Non-pigmented ciliary epithelial cell (primary cell): ENCODE results near the gene NOC2L.

Experiments
- DNase-seq: peaks from one replicate; pipeline ENCODE4 v3.0.0-alpha.2; 2010; ENCODE audit warnings: low read depth

Gene NOC2L

GRCh38 chr1:942864-943533 is 16.1 kb downstream of the NOC2L start:
- DNase-seq: no peak

GRCh38 chr1:942411-942821 is 16.6 kb downstream of the NOC2L start:
- no peak for DNase-seq

DNA sequence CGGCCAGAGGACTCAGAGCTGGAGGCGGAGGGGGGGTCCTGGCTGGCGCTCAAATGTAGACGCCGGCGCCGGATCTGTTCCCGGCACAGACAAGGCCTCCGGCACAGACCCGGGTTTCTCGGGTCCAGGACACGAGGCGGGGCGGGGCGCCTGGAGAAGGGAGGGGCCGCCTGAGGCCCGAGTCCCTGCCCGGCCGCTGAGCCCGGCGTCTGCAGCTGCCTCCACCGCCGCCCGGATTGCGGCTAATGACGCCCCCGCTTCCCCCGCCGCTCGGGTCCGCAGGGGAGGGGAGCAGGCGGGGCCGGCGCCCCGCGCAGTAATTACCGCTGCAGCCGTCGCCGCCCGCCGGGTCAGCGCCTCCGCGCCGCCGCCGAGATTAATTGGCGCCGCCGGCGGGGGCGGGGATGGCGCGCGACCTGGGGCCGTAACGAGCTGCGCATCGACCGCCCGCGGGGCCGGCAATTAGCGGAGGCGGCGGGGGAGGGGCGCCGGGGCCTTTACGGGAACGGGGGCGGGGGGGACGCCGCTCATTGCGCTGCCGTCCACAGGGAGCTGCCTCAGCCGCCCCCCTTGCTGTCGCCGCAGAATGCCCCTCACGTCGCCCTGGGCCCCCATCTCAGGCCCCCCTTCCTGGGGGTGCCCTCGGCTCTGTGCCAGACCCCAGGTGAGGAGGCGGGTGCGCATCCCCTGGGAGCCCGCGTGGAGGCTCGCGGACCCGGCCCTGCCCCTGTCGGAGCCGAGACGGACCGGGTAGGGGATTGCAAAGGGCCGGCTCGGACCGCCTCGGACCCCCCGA is 17.3 kb downstream of the NOC2L start:
- no peak for DNase-seq

GRCh38 chr1:941015-941587 is 18.0 kb downstream of the NOC2L start:
- no peak for DNase-seq

DNA sequence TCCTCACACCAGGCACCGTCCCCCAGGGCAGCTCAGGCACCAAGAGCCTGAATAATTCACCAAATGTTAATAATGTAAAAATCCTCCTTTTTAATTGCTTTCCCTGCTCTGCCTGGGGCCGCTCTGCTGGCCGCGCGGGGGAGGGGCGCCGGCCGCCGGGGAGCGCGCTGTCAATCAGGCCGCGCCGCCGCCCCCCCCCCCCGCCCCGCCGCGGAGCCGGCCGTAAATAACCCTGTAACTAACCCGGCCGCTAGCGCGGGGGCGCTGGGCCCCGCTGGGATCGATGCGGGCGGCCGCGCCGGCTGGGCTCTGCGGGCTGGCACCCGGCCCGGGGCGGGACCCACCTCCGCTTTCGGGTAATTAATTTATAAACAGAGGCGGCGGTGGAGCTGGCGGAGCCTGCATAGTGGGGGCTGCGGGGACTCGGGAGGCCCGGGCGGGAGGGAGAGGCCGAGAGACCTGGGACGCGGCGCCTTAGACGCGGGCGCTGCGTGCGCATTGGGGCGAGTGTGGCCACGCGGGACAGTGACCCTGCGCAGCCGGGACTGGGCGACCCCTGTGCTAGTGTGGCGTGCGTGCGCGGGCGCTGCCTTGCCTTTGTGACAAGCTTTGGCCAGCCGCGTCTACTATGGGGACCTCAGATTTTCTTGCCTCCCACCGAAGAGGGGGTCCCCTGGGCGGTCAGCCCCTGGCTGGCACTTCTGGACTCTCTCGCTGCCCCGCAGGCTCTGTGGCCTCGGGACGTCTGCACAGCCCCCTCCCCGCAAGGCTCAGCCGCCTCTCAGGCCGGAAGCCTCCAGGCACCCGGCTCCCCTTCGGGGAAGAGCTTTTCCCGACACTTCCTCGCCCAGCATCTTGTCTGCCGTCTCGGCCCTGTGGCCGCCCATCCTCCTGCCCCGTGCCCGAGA is 18.7 kb downstream of the NOC2L start:
- no peak for DNase-seq

DNA sequence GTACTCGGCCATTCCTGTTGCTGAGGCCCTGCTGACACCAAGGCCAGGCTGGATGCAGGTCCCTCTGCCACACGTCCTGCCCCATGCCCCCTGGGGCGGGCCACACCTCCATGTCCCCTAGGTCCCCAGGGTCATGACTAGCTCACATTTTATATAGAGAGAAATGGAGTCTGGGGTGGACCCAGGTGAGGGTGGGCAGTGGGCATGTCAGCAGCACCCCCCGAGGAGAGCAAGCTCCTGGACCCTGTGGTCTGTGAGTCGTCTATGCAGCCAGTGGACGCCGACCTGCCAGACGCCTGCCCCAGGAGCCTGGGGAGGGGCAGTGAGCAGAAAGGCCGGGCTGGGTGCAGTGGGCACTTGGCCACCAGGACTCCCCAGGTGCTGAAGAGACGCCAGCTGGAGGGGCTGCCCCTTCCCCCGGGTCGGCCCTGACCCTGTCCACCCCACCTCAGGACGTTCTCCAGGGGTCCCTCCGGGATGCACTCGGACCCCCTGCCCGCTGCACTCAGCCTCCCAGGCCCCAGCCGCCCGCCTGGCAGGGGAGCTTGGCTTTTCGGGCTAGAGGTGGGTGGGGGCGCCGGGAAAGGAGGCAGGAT is 19.4 kb downstream of the NOC2L start:
- DNase-seq: no peak

DNA sequence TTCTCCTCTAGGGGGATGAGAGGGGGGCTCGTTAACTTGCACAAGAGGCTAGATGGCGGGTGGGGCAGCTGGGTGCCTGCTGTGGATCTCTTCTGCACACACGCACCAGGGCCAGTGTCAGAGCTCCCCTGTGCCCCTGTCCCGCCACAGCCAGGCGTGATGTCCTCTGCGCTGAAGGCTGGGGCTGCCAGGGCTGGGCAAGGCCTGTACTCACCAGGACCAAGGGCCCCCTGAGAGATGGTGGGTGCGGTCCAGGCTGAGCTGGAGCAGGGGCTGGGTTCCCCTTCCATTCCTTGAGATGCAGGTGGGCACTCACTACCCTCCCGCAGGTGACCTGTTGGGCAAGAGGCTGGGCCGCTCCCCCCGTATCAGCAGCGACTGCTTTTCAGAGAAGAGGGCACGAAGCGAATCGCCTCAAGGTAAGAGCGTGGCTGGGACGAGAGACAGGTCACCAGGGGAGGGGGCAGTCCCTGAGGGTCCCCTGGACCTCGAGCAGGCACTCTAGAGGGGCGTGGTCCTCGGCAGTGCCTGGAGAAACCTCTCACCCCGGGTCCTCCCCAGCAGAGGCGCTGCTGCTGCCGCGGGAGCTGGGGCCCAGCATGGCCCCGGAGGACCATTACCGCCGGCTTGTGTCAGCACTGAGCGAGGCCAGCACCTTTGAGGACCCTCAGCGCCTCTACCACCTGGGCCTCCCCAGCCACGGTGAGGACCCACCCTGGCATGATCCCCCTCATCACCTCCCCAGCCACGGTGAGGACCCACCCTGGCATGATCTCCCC is 20.2 kb downstream of the NOC2L start:
- DNase-seq: no peak

- no peak for DNase-seq
These were observed 20.9 kb downstream of the NOC2L start for GRCh38 chr1:938088-938683.

GRCh38 chr1:937521-937920 is 21.5 kb downstream of the NOC2L start:
- DNase-seq: no peak

GRCh38 chr1:936348-937264 is 22.4 kb downstream of the NOC2L start:
- no peak for DNase-seq

DNA sequence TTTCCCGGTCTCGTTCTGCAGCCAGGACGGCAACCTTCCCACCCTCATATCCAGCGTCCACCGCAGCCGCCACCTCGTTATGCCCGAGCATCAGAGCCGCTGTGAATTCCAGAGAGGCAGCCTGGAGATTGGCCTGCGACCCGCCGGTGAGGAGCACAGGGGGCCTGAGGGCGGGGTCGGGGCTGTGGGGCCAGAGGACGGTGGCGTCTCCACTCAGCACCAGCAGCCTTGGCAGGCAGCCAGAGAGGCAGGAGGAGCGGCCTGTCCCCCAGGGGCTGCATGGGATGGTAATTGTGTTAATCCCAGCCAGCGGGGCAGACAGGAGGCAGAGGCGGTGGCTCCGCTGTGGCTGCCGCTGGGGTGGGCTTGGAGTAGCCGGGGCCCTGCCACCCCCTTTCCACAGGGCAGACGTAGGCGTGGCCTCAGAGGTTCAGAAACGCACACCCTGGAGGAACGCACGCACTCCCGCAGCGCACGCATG is 23.3 kb downstream of the NOC2L start:
- no peak for DNase-seq

DNA sequence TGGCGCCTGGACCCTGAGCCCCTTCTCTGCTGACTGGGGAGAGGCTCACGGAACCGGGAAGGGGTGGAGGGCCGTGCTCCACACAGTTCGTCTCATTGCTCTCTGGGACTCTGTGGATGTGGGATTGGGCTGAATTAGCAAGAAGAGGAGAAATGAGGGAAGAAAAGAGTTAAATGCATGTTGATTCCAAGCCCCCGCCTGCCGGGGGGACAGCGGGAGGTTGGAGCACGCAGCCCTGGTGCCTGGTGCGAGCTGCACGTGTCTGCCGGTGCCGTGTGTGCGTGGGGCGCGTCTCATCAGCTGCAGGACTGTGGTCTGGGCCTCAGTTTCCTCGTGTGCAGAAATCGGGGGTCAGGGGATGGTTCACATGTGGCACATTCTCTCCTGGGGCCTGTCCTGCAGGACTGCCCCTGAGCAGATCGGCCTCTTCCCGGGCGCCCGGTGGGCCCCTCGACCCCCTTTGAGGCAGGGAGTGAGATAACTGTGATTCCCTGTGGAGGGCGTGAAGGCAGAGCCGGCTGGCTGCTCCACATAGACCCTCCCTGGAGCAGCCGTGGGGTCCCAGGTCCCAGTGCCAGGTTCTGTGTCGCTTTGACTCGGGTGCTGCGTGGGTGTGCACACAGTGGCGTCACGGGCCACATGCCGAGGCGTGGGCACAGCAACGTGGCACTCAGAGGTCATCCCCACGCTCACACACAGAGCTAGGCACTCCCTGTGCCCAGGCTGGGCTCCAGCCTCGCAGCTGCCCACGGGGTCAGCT is 23.9 kb downstream of the NOC2L start:
- no peak for DNase-seq

- no peak for DNase-seq
These were observed 25.5 kb downstream of the NOC2L start for GRCh38 chr1:933603-933940.

DNA sequence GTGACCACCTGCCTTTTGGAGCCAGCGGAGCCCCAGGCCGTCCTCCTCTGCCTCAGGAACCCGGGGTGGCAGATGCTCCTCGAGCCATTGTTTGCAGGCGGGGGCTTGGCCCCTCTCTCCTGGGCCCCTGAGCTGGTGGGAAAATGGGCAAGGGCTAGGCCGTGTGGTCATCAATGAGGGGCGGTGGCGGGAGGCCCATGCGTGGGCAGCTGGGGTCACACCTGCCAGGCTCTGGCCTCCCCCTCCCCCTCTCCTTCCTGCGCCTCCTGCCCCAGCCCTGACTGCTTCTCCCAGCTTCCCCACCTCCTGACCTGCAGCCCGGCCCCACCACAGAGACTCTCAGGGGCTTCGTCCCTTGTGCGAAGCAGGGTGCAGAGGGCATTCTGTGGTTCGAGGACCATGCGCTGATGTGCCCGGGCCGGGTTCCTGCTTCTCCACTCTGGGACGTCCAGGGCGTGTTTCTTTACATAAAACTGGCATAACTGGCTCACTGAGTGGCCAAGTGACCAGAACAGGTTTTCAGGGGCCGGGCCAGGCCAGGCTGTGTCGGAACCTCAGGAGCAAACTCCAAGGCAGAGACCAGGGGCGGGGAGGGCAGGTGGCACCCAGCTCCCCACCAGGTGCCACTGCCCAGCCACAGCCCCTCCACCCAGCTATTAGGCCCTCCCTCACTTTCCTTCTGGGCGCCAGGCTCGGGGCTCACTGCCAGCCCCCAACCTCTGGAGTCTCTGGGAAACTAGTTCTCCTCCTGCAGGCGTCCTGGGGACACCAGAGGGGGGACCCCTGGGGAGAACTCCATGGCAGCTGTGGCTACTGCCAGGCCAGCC is 26.1 kb downstream of the NOC2L start:
- DNase-seq: no peak

- DNase-seq: no peak
These were observed 26.9 kb downstream of the NOC2L start for GRCh38 chr1:932173-932510.

DNA sequence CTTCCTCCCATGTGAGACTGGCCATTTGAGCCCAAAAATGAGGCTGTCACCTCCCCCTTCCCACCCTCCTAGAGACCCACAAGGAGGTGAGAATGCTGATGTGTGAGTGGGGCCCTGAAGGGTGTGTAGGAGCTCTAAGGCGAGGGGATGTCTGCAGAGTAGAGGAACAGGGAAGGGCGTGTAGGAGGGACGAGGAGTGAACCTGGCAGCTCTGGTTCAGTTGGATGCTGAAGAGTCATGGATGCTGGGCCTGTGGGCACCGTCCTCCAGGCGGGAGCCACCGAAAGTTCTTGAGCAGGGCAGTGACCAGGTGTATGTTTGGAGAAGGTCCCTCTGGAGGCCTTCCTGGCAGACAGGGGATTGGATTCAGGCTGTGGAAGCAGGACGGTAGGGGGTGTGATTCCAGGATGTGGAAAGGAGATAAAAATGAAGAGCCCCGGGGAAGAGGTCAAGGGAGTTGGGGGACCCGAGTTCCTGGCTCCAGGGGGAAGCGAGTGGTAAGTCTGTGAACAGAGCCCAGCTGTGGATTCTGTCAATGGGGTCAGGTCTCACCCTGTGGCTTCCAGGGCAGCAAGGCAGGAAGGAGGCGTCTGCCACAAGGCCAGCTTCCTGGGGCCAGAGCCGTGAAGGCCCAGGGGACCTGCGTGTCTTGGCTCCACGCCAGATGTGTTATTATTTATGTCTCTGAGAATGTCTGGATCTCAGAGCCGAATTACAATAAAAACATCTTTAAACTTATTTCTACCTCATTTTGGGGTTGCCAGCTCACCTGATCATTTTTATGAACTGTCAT is 27.5 kb downstream of the NOC2L start:
- DNase-seq: no peak

DNA sequence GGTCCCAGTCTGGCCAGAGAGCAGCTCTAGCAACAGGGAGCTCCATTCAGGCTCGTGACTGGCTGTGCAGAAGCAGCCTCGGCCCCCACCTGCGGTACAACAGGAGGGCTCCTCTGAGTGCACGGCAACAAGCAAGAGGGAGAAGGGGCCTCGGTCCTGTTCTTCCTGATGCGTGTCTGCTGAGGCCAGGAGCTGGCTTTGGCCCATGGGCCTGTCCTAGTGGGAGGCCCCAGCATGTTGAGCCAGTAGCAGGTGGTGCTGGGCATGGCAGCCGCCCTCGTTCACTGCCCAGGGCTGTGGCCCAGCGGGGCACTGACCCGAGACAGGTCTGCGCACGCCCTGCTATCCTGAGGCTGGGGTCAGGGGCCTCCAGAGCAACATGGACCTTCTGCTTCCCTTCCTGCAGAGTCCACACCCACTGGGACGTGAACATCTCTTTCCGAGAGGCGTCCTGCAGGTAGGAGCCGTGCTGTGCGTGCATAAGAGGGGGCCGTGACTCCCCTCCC is 28.4 kb downstream of the NOC2L start:
- DNase-seq: no peak
